ENCODE results near the gene SCAMP4.

GRCh38 chr19:1941146-1942077 is 36.2 kb downstream of the SCAMP4 start, which contains the start of gene CSNK1G2:
- TF ChIP-seq, protein P1, sequence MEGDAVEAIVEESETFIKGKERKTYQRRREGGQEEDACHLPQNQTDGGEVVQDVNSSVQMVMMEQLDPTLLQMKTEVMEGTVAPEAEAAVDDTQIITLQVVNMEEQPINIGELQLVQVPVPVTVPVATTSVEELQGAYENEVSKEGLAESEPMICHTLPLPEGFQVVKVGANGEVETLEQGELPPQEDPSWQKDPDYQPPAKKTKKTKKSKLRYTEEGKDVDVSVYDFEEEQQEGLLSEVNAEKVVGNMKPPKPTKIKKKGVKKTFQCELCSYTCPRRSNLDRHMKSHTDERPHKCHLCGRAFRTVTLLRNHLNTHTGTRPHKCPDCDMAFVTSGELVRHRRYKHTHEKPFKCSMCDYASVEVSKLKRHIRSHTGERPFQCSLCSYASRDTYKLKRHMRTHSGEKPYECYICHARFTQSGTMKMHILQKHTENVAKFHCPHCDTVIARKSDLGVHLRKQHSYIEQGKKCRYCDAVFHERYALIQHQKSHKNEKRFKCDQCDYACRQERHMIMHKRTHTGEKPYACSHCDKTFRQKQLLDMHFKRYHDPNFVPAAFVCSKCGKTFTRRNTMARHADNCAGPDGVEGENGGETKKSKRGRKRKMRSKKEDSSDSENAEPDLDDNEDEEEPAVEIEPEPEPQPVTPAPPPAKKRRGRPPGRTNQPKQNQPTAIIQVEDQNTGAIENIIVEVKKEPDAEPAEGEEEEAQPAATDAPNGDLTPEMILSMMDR (IDR thresholded peaks at IDR 0.05; ENCODE audit: low read depth, low read length): no peak
- no peak for TF ChIP-seq EZH2phosphoT487 (IDR thresholded peaks at IDR 0.05; ENCODE audit: low read depth)

Data from OCI-LY3 (cell line).